ENCODE measurements around the gene IL25. TPM values are rescaled to one million over a fixed set of nuclear protein-coding genes. Genes with fewer than 3 reads are reported as not detected.

The IL25 gene
- total and polyA plus RNA-seq, 9 donors: not detected

DNA sequence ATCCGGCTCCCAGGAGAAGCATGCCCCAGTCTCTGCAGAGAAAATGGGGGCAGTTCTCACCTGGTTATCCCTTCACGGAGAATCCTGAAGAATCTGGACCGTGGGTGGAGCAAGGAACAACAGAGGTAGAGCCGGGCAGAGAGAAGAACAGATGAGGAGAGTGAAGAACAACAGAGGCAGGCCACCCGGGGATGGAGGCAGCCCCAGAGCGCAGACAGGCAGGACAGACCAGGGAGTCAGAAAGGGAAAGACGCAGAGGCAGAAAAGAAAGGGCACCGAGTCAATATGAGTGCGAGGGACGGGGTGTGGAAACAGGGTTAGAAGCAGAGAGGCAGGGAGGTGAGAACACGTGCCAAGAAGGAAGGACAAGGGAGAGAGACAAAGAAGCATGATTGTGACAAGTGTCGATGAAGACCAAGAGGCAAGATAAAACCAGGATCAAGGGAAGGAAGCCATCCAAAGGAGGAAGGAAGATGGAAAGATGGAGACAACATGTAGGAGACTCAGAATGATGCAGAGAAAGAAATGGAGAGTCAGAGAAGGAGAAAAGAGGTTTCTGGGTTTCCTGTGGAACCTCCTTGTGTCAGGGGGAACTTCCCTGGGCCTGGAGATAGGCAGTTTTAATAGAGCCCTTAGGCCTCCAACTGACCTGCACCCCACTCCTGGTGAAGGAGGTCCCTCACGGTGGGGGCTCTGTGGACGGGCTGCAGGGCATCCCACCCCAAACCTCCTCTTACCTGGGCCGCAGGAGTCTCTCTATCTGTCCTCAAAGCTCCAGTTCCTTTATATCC, 35.1 kb downstream of the IL25 start, which contains the start of gene MYH6:
Gene MYH6 (minus strand): TSS at position 758 of the 791 bp plus-strand sequence. CDS start 1,050 bp downstream, outside the sequence.
- Histone ChIP-seq H3K4me1 (ENCODE audit: control insufficient read depth, insufficient read depth, low read length) (no peaks in the 10 kb centered on the region), H3K27me3 (ENCODE audit: control insufficient read depth, insufficient read depth, low read length) (peaks cover 13% of the 10 kb centered on the region), H3K9me3 (replicated peaks; ENCODE audit: control insufficient read depth, low read depth, low read length) (no peaks in the 10 kb centered on the region), H3K27ac (ENCODE audit: low read length) (no peak within 1 kb of the TSS), H3K36me3 (ENCODE audit: control insufficient read depth, insufficient read depth, low read length) (no peaks in the 10 kb centered on the region), H3K4me3 (ENCODE audit: low read length) (no peak within 1 kb of the TSS)
- DNase-seq: no peak
- 77% methylated on average over 15 of the region's 15 CpGs for WGBS (ENCODE audit: insufficient coverage)

DNA sequence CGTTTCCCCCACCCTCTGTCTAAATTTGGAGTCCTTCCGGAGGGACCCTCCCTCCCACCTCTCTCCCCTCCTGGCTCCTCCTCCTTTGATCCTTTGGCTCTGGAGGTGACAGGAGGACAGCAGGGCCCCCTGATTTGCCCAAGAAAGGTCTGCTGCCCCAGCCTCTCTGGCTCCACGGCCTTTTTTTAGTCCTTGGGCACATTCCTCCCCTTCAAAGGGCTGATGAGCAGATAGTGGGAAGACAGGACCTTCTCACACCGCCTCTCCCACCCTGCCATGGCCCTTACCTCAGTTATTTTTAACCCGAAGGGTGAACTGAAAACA, 35.7 kb downstream of the IL25 start:
- Histone ChIP-seq H3K27ac (ENCODE audit: low read length) (no peak overlapping the region), H3K36me3 (ENCODE audit: control insufficient read depth, insufficient read depth, low read length) (no peaks in the 10 kb centered on the region), H3K27me3 (ENCODE audit: control insufficient read depth, insufficient read depth, low read length) (peaks cover 11% of the 10 kb centered on the region), H3K4me3 (ENCODE audit: low read length) (no peak overlapping the region), H3K4me1 (ENCODE audit: control insufficient read depth, insufficient read depth, low read length) (no peaks in the 10 kb centered on the region), H3K9me3 (replicated peaks; ENCODE audit: control insufficient read depth, low read depth, low read length) (no peaks in the 10 kb centered on the region)
- WGBS (ENCODE audit: insufficient coverage): 47% methylated on average over 4 of the region's 5 CpGs
- no peak for DNase-seq

- Histone ChIP-seq H3K36me3 (ENCODE audit: control insufficient read depth, insufficient read depth, low read length) (no peaks in the 10 kb centered on the region), H3K27ac (ENCODE audit: low read length) (no peak overlapping the region), H3K4me3 (ENCODE audit: low read length) (no peak overlapping the region), H3K27me3 (ENCODE audit: control insufficient read depth, insufficient read depth, low read length) (peaks cover 6% of the 10 kb centered on the region), H3K9me3 (replicated peaks; ENCODE audit: control insufficient read depth, low read depth, low read length) (no peaks in the 10 kb centered on the region), H3K4me1 (ENCODE audit: control insufficient read depth, insufficient read depth, low read length) (no peaks in the 10 kb centered on the region)
- no peak for DNase-seq
- no CpG with 5 or more reads among the region's 2 CpGs for WGBS (ENCODE audit: insufficient coverage)
These were observed 36.9 kb downstream of the IL25 start for GRCh38 chr14:23409475-23409874.

DNA sequence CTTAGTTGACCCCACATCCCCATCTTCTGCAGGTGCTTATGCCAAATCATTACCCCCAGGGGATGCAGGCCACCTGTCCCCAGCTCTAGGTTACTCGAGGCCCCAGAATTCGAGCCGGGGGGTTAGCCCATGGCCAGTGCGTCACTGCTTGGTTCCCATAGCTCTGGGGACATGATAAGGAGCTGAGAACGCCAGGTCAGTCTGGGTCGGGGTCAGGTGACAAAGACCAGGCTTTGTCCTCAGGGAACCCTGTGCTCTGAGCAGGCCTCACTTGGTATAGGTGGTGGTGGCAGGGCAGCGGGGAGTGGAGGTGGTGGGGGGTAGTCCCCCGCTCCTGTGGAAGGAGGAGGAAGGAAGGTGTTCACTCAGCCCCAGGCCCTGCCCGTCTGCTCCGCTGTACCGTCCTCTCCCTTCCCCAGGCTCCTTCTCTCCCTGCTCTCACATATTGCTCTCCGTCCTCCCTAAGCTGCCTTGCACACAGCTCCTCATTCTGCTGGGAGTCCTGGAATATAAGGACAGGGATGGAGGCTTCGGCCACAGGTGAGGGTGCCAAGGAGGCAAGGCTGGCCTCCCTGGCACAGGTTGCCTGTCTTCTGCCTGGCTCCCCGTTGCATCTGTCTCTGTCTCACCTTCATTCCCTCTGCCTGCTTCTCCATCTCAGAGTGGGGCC, 37.5 kb downstream of the IL25 start:
- H3K9me3 ChIP-seq (replicated peaks; ENCODE audit: control insufficient read depth, low read depth, low read length): no peaks in the 10 kb centered on the region
- no peak overlapping the region for H3K4me3 ChIP-seq (ENCODE audit: low read length)
- no peaks in the 10 kb centered on the region for H3K4me1 ChIP-seq (ENCODE audit: control insufficient read depth, insufficient read depth, low read length)
- WGBS (ENCODE audit: insufficient coverage): 70% methylated on average over 9 of the region's 14 CpGs
- DNase-seq: no peak
- H3K36me3 ChIP-seq (ENCODE audit: control insufficient read depth, insufficient read depth, low read length): no peaks in the 10 kb centered on the region
- no peak overlapping the region for H3K27ac ChIP-seq (ENCODE audit: low read length)
- H3K27me3 ChIP-seq (ENCODE audit: control insufficient read depth, insufficient read depth, low read length): peaks cover 6% of the 10 kb centered on the region

DNA sequence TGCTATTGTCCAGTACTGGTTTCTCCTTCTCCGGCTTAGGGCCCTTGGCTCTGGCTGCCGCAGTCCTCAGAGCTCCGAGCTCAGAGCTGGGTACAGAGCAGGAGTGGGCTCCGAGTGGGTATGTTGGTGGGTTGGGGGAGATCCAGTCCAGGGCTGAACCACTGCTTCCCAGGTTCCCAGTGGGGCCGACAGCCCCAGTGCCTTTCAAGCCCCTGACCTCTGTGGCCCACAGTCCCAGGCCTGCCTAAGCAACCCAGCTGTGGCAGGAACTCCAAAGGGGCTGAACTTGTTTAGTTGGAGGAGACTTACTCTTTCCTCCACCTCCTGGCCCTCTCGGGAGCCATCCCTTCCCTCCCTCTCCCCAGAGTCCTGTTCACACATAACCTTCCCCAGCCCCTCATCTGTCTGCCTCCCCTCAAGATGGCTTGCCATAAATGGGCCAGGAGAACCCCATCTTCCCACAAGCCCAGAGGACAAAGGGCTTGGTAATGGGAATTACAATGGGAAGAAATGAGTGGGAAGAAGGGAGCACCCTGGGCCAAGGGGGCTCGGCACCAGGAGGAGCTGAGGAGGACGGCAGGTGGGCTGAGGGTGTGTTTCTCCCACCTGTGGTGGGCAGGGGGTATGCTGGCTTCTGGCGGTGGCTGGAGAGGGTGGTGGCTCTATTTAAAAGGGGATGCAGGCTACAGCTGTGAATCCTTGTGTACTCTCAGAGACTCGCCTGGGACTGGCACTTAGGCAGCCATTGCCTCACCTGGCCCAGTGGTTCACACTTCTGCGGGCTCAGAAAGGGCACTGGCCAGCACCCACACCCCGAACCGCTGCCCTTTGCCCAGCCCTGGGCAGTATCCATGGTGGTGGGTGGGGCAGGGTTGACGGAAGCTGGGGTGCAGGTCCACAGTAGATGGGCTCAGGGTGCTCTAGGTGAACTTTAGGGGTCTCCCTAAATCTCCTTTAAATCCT, 39.2 kb downstream of the IL25 start:
- no peak overlapping the region for H3K27ac ChIP-seq (ENCODE audit: low read length)
- WGBS (ENCODE audit: insufficient coverage): 76% methylated on average over 9 of the region's 14 CpGs

DNA sequence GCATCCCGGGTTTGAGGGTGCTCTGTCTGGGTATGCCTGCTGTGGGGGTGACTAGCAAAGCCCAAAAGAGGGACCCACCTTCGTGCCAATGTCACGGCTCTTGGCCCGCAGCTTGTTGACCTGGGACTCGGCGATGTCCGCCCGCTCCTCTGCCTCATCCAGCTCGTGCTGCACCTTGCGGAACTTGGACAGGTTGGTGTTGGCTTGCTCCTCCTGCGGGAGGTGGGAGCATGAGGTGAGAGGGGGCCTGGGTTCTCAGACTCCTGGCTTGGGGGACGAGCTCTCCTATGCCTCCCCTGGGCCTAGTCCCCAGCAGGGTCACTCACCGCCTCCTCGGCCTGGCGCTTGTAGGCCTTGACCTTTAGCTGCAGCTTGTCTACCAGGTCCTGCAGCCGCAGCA, 41.1 kb downstream of the IL25 start:
- WGBS (ENCODE audit: insufficient coverage): 86% methylated on average over 13 of the region's 16 CpGs
- Histone ChIP-seq H3K4me1 (ENCODE audit: control insufficient read depth, insufficient read depth, low read length) (no peaks in the 10 kb centered on the region), H3K36me3 (ENCODE audit: control insufficient read depth, insufficient read depth, low read length) (no peaks in the 10 kb centered on the region), H3K27me3 (ENCODE audit: control insufficient read depth, insufficient read depth, low read length) (no peaks in the 10 kb centered on the region), H3K27ac (ENCODE audit: low read length) (no peak overlapping the region), H3K9me3 (replicated peaks; ENCODE audit: control insufficient read depth, low read depth, low read length) (no peaks in the 10 kb centered on the region), H3K4me3 (ENCODE audit: low read length) (no peak overlapping the region)
- no peak for DNase-seq

More for the DNA sequence above, 39.2 kb downstream of the IL25 start:
- no peaks in the 10 kb centered on the region for H3K9me3 ChIP-seq (replicated peaks; ENCODE audit: control insufficient read depth, low read depth, low read length)
- no peaks in the 10 kb centered on the region for H3K36me3 ChIP-seq (ENCODE audit: control insufficient read depth, insufficient read depth, low read length)
- no peaks in the 10 kb centered on the region for H3K4me1 ChIP-seq (ENCODE audit: control insufficient read depth, insufficient read depth, low read length)
- DNase-seq: no peak
- no peak overlapping the region for H3K4me3 ChIP-seq (ENCODE audit: low read length)
- peaks cover 4% of the 10 kb centered on the region for H3K27me3 ChIP-seq (ENCODE audit: control insufficient read depth, insufficient read depth, low read length)

GRCh38 chr14:23414254-23414653, 41.6 kb downstream of the IL25 start:
- Histone ChIP-seq H3K4me1 (ENCODE audit: control insufficient read depth, insufficient read depth, low read length) (no peaks in the 10 kb centered on the region), H3K27ac (ENCODE audit: low read length) (no peak overlapping the region), H3K4me3 (ENCODE audit: low read length) (no peak overlapping the region), H3K36me3 (ENCODE audit: control insufficient read depth, insufficient read depth, low read length) (no peaks in the 10 kb centered on the region), H3K9me3 (replicated peaks; ENCODE audit: control insufficient read depth, low read depth, low read length) (no peaks in the 10 kb centered on the region), H3K27me3 (ENCODE audit: control insufficient read depth, insufficient read depth, low read length) (no peaks in the 10 kb centered on the region)
- 50% methylated on average over 3 of the region's 3 CpGs for WGBS (ENCODE audit: insufficient coverage)
- DNase-seq: no peak

DNA sequence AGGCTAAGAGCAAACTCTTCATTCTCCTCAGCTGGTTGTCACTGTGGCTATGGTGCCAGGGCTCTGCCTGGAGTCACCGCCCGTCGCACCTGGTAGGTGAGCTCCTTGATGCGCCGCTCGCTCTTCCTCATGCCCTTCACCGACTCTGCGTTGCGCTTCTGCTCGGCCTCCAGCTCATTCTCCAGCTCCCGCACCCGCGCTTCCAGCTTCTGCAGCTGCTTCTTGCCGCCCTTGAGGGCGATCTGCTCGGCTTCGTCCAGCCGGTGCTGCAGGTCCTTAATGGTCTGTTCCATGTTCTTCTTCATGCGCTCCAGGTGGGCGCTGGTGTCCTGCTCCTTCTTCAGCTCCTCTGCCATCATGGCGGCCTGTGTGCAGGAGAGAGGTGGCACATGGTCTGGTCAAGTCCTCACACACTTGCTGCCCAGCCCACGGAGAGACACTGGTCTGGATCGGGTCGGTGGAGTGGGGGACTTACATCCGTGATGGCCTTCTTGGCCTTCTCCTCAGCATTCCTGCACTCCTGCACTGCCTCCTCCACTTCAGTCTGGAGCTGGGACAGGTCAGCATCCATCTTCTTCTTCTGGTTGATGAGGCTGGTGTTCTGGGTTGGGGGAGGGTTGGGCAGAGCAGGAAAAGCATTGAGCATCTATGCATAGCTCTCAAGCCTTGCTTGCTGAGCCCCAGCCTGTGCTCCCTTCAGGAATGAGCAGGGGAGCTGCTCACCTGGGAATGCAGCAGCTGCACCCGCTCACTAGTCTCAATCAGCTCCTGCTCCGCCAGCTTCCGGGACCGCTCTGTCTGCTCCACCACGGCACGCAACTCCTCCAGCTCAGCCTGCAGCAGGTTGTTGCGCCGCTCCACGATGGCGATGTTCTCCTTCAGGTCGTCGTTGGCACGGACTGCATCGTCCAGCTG, 42.6 kb downstream of the IL25 start:
- WGBS (ENCODE audit: insufficient coverage): 92% methylated on average over 37 of the region's 39 CpGs
- H3K27ac ChIP-seq (ENCODE audit: low read length): no peak overlapping the region
- no peaks in the 10 kb centered on the region for H3K4me1 ChIP-seq (ENCODE audit: control insufficient read depth, insufficient read depth, low read length)
- H3K4me3 ChIP-seq (ENCODE audit: low read length): no peak overlapping the region
- DNase-seq: no peak
- H3K9me3 ChIP-seq (replicated peaks; ENCODE audit: control insufficient read depth, low read depth, low read length): no peaks in the 10 kb centered on the region
- no peaks in the 10 kb centered on the region for H3K27me3 ChIP-seq (ENCODE audit: control insufficient read depth, insufficient read depth, low read length)
- no peaks in the 10 kb centered on the region for H3K36me3 ChIP-seq (ENCODE audit: control insufficient read depth, insufficient read depth, low read length)

Data from muscle of leg (tissue), 11 donors.